Measurements from ENCODE around the gene PHETA2.
A peak's percentile ranks its signal among the peaks of the same experiment; 100 is the strongest.
"Not testable (repeated sequence)": the region's sequence is repeated elsewhere in the genome, so short reads cannot be mapped to it uniquely, and the experiment has no call there.

The PHETA2 gene

GRCh38 chr22:42069801-42070516 is 4.1 kb upstream of the PHETA2 start:
- DNase-seq (ENCODE audit: extremely low read depth in 1 of 2, low read depth in 1 of 2), result no peak

GRCh38 chr22:42070517-42071422 is 3.3 kb upstream of the PHETA2 start, which contains the start of gene NAGA:
TSS of gene NAGA (minus strand) at chr22:42070812. CDS start at chr22:42070297, 515 bp downstream.
- peak; percentile 62 to 83 for DNase-seq (ENCODE audit: extremely low read depth in 1 of 2, low read depth in 1 of 2)

GRCh38 chr22:42071508-42071907 is 2.5 kb upstream of the PHETA2 start:
- not testable (repeated sequence) for DNase-seq (ENCODE audit: extremely low read depth in 1 of 2, low read depth in 1 of 2)

DNA sequence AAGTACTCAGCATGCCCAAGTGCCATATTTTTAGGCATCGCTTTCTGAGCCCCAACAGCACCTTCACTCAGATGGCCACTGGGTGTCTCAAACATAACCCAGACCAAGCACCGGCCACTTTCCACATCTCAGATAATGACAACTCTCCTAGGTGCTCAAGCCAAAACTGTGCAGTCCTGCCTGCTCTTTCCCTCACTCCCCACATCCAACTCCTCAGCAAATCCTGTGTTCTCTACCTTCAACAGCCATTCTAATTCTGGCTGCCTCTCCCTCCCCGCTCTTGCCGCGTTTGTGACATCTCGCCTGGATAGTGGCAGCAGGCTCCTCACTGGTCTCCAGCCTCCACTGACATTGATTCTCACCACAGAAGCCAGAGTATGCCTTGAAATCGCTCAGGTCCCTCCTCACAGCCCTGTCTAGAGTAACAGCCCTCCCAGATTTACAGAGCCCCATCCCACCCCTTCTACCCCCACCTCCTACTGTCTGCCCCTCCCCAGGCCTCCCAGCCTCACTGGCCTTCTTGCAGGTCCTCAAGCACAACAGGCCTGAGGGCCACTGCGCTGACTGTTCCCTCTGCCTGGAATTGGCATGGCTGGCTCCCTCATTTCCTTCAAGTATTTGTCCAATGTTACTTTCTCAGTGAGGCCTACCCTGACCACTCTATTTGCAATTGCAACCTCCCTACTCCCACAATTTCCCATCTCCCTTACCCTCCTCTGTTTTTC is 1.3 kb upstream of the PHETA2 start:
- DNase-seq (ENCODE audit: extremely low read depth in 1 of 2, low read depth in 1 of 2), result no peak

- no peak for DNase-seq (ENCODE audit: extremely low read depth in 1 of 2, low read depth in 1 of 2)
Observed at GRCh38 chr22:42073621-42074041, 417 bp upstream of the PHETA2 start.

DNA sequence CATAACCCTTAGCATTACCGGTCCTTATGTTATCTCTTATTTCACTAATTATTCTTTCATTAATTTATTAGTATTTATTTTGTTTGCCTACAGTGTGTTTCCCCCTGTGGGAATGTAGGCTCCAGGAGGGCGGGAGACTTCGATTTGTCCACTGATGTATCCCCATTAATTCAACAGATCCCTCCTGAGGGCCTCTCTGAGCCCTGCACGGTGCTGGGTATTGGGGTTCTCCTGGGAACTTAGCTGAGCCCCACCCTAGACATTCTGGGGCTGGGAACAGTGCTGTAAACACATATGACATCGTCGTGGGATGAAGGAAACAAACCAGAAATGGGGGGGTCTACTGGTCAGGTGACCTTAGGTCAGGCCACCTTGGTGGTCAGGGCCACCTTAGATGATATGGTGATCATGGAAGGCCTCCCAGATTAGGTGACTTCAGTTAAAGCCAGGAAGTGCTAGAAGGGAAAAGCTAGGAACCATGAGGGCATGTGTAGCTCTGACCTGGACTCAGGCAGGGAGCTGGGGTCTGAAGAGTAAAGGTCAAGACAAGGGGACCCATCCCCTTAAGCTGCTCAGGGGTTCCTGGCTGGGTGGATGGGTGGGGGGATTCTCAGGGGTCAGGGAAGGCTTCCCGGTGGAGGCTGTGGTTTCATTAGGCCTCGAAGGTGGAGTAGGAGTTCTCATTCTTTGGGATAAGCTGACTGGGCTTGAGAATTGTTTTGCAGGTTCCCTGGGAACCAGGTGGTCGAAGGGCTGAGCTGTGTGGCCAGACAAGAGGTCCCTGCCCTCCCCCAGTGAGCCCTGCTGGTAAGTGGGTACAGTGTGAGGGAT is 1.0 kb downstream of the PHETA2 start:
- no peak for DNase-seq (ENCODE audit: extremely low read depth in 1 of 2, low read depth in 1 of 2)

DNA sequence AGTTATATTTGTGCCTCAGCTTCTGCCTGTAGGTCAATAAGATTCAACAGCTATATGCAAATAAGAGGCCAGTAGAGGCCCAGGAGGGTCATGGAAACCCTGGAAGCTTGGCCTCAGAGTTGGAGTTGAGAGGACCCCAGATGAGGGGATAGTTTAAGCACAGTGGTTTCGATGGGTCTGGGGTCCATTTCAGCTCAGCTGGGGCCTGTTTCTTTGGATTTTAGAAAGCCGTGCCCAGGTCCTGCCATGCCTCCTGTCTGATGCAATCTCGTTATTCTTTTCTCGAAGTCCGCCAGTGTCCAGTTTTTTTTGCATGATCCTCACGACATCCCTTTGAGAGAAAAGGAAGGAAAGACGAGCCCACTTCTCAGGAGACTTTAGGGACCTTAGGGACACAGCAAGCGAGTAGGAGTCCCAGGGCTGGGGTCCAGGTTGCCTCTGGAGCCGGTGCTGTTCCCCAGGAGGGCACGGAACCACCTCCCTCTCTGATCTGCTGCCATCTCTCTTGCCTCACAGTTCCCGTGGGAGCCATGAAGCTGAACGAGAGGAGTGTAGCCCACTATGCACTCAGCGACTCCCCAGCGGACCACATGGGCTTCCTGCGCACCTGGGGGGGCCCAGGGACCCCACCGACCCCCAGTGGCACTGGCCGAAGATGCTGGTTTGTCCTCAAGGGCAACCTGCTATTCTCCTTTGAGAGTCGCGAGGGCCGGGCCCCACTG is 2.9 kb downstream of the PHETA2 start:
- no peak for DNase-seq (ENCODE audit: extremely low read depth in 1 of 2, low read depth in 1 of 2)

GRCh38 chr22:42077486-42078125 is 3.6 kb downstream of the PHETA2 start:
- no peak for DNase-seq (ENCODE audit: extremely low read depth in 1 of 2, low read depth in 1 of 2)

DNA sequence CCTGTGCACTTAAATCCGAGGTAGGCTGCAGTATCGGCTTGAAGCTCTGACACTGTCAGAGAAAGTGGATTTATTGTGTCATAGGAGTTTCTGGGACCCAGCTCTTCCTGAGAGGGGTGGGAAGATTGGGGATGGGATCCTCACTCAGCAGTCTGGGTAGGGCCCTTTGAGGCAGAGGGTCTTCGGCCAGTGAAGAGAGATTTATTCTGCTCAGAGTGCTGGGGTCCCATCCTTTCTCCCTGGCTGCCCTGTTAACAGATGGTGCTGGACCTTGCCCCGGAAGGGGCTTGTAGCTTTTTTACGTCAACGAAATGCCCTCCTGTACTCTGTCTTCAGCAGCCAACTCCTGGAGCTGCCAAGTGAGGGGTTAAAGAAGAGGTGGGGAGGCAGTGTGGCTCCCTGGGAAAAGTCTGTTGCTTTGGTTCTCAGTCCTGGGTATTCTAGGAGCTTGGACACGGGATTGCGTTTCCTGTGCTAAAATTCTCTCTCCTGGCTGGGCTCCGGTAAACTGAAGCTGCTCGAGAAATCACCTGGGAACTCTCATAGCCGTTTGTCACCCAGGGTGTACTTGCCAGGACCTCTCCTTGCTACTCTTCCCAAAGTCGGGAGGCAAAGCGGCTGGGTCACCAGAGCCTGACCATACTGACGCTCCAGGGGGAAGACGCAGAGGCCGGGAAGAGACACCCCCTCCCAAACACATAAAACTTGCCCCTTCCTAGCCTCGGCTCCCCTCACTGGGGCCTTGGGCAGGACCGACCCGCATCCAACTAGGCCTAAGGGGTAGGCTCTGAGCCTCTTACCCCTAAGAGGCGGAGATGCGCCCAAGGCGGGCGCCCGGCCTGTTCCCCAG is 4.6 kb downstream of the PHETA2 start:
- no peak for DNase-seq (ENCODE audit: extremely low read depth in 1 of 2, low read depth in 1 of 2)

GRCh38 chr22:42079319-42080251 is 5.5 kb downstream of the PHETA2 start, which contains the start of gene SMDT1:
TSS of gene SMDT1 (plus strand) at chr22:42079700. CDS start at chr22:42079769, 69 bp downstream.
- DNase-seq (ENCODE audit: extremely low read depth in 1 of 2, low read depth in 1 of 2), result peak; percentile 96 to 97

DNA sequence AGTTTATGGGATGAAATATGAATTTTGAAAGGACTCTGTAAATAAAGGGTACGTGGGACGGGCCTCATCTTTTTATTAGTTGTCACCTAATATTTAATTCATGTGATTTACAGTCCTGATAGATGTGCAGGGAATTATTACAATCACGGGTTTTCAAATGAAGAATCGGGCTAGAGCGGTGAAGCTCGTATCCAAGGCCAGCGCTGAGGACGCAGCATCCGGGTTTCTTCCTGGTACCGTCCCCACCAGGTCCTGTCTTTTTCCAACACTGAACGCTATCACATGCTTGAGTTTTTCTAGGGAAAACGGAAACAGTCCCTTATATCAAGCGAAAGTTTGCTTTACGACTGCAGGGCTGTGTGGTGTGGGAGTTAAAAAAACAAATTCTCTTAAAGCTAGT is 6.2 kb downstream of the PHETA2 start:
- no peak for DNase-seq (ENCODE audit: extremely low read depth in 1 of 2, low read depth in 1 of 2)

- no peak for DNase-seq (ENCODE audit: extremely low read depth in 1 of 2, low read depth in 1 of 2)
Observed at GRCh38 chr22:42083119-42083518, 9.1 kb downstream of the PHETA2 start.

GRCh38 chr22:42084874-42085273 is 10.8 kb downstream of the PHETA2 start:
- DNase-seq (ENCODE audit: extremely low read depth in 1 of 2, low read depth in 1 of 2), result no peak

DNA sequence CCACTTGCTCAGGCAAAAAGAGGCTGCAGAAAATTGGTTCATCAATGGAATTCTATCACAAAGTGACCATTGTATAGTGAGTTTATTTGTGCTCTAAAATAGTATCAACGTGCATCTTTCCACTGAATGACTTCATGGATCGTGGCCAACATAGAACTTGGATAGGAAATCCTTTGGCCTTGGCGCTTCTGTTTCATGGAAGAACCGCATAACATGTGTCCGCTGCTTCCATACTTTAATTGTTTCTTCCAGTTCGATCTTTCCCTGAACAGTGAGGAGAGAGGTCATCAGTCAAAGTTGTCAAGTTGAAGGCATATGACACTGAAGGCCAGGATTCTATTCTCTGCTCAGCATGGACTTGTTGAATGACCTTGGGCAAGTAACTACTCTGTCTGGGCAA is 12.0 kb downstream of the PHETA2 start:
- DNase-seq (ENCODE audit: extremely low read depth in 1 of 2, low read depth in 1 of 2), result no peak

DNA sequence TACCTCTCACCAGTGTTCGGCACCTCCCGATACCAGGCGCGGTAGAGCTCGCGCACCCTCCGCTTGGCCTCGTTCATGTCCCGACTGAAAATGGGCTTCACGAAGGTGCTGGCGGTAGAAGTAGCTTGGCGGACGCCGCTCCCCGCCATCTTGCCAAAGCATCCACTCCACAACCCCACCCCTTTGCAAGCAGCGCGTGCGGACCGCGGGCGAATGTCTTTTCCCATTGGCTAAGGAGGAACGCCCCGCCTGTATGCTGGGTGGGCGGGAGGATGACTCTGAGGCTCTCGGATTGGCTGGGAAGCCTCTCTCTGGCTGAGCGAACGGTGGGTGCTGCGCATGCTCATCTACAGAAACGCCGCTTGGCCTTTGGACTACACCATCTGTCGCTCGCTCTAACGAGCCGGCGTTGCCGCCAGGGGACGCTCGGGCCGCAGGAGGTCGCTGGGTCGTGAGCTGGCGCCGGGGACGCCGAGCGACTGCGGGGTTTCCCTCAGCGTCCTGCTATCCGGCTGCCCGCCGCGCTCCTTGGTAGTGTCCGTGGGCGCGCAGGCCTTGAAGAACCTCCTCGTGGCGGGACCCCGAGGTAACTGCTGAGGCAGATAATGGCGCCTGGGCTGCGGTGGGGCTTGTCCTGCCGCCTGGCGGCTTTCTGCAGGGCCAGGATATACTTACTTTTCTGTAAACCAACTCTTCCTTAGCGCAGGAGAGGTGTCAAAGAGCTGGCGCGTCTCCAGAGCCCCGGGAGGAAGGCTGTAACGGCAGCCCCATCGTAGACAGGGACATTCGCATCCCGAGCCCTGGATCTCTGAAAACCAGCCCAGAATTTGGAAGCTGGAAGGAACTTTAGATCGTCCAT is 16.8 kb downstream of the PHETA2 start, which contains the start of gene NDUFA6:
Gene NDUFA6 (minus strand): TSS at position 177 of the 859 bp plus-strand sequence. CDS start 28 bp downstream, at position 149.
- DNase-seq (ENCODE audit: extremely low read depth in 1 of 2, low read depth in 1 of 2), result peak; percentile 93 to 98

DNA sequence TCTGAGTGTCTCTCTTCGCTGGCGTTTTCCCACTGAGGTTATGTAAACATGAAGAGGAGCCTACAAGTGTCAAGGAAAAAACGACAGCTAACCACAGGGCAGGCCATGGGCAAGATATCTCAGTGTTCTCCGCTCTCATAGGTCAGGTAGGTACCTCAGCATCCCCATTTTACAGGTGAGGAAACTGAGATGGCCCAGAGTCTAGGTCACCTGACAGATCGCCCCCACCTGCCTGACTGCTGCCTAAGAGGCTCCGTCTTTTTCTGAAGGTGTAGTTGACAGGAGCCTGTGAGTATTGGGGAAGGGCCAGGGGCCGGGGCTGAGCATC is 17.4 kb downstream of the PHETA2 start:
- no peak for DNase-seq (ENCODE audit: extremely low read depth in 1 of 2, low read depth in 1 of 2)

All from activated CD8-positive, alpha-beta memory T cell treated with anti-CD3 and anti-CD28 coated beads for 1 hour (primary cell).